Skeletal muscle cell (primary cell): ENCODE measurements around the gene ECHDC3.

Source experiments
- DNase-seq: peaks from one replicate; pipeline ENCODE4 v3.0.0-alpha.2; 2010; ENCODE audit warnings: low read depth
- H3K4me3 ChIP-seq: 2 replicates; pipeline ENCODE4 v1.5.1; 2011; ENCODE audit warnings: low read depth, mild to moderate bottlenecking, control low read depth, low read length, moderate library complexity

Gene ECHDC3

DNA sequence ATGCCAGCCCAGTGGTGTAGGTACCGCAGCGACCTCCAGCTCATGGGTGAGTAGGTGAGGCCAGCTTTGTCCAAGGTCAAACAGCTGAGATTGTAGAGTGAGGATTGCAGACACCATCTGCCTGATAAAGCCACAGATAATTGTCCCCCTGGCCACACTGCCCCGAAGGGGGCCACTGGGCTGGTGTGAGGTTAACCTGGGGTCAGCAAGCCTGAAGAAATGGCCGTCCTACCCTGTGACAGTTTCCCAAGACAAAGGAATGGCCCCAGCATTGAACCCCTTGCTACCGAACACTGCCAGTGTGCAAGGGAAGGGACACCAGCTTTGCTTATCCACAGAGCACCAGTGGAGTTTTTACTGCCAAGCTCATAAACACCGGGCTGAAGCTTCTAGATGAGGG lies 23.0 kb downstream of the ECHDC3 start:
- H3K4me3 ChIP-seq: no peak overlapping the region
- no peak for DNase-seq

DNA sequence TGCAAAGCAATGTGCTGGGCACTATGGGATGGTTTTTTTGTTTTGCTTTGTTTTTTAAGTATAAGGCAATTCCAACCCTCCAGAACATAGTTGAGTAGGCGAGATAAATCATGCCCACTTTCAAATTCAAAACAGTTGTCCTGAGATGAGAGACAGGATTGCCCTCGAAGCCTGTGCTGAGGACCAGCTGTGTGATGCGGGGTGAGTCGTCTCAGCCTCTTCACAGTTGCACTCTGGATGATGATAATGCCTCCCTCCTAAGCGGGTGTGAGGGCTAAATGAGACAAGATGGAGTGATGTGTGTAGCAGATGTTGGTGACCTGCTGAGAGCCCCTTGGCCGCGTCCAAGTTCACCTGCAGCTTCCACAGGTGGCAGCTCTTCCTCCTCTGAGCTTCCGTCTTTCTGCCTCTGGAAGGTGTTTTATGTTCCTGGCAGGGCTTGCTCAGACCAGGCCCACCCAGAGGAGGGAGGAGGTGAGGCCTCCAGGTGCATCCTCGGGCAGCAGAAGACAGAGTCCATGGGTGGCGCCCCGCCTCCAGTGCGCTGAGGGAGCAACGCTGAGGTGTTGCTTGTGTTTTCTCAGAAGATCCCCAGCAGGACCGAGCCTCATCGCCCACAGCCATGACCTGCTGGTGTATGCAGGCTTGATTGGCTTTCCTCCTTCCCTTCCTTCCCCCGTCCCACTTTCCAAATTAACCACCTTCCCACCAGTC lies 30.6 kb downstream of the ECHDC3 start:
- no peak overlapping the region for H3K4me3 ChIP-seq
- no peak for DNase-seq

DNA sequence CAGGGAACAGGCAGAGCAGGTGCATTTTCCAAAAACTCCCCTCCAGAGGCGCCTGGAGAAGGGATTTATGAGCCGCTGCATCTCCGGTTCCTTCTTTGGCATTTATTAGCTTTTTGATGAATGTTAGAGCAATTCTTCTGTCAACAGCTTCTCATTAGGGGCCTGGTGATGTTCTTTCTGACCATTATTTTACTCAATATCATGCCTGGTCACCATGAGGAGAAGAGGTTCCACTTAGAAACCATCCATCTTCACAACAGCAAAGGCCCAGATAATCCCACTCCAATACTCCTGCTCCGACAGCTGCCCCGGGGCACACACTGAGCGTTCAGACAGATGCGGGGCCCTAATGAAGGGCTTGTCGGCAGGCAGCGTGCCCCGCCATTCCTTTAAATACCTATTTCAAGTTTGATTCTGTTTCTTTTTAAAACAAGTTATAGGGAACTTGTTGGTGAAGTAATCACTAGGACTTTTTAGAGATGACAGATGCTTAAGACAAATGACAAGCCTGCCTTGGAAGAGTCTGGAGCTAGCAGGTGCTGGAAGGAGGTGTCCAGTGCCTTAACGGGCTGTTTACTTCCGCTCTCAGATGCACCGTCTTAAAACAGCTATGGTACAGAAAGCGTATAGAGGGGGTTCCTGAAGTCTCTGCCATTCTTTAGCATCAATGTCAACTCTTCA lies 31.7 kb downstream of the ECHDC3 start:
- DNase-seq: no peak
- H3K4me3 ChIP-seq: no peak overlapping the region

DNA sequence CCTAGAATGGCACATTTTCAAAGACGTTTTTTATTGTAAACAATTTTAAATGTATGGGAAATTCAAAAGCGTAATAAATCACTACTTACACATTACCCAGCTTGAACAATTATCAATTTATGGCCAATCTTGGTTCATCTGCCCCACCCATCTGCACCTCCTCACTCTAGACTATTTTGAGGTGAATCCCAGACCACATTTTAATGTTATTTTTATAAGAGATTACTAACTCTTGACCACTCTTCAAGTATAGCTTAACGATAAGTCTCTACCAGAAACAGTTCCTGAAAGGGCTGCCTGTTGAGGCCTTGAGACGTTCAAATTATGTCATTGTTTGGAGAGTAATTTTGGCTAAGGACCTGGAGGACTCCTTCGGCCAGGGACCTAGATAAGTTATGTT lies 33.2 kb downstream of the ECHDC3 start:
- no peak overlapping the region for H3K4me3 ChIP-seq
- no peak for DNase-seq

DNA sequence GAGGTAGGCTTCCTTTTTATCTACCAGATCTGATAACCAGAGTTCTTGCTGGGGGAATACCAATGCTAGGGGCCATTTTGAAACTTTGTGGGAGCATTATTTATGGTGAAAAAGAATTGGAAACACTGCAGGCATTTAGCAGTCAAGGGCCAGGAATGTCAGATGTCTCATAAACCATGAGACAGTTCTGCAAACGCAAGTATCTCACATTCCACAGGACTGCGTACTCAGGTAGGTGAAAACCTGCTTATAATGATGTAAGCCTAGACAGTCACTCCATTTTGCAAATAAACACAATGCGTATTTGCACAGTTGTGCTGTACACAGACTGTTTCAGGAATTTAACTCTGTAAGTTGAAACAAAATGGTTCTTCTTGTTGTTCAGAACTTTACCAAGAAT lies 33.9 kb downstream of the ECHDC3 start:
- no peak for DNase-seq
- no peak overlapping the region for H3K4me3 ChIP-seq

DNA sequence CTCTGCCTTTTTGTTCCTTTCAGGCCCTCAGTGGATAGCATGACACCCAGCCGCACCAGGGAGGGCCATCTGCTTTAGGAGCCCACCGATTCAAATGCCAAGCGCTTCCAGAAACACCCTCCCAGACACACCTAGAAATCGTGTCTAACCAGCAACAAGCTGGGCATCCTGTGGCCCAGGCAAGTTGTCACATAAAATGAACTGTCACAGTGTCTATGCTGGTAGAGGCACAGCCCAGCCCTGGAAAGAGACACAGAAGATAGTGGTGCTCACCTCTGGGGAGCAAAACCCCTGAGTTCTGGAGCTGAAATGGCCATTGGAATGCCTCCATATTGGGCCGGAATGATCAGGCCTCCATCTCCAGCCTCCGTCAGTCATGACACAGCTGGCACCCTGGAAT lies 38.9 kb downstream of the ECHDC3 start:
- no peak for DNase-seq
- no peak overlapping the region for H3K4me3 ChIP-seq

DNA sequence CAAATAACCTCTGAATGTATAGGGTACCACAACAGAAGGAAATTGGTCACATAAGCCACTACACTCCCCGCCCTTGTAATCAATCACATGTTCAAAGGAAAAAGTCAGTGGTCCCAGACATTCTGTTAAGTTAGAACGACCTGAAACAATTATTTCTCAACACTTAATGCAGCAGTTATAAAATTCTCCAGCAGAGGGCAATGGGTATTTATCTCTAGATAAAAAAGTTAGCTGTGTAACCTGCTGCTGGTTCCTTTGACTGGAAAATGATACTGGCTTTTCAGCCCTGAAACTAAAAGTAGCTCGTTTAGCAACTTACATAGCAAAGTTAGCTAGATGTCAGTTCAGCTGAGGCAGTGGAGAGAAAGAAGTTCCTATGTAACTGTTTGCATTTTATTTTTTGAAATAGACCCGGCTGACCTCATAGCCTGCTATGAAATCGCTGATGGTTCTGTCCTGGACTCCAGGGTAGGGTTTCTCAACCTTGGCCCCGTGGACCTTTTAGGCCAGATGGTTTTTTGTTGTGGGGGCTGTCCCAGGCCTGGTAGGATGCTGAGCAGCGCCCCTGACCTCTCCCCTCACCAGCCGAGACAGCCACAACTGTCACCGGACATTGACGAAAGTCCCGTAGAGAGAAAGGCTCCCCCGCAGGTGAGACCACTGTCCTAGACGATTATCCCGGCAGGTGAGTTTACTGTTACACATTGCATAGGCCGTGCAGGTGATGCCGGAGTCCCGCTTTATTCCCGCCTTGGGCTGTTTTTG lies 40.8 kb downstream of the ECHDC3 start:
- no peak for DNase-seq
- no peak overlapping the region for H3K4me3 ChIP-seq

DNA sequence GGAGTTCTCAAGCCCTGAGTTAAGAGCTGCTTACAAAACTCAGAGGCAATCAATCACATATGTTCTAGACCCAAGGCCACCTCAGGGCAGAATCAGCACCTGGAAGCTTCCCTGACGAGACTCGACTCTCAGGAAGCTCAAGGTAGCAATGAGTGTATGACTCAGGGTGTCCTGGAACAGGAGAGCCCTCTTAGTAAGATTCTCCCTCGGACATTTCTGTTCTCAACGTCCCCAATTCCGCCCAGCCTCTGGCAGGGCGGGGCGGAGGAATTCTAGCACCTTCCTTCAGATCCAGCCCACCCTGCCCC lies 41.3 kb downstream of the ECHDC3 start:
- no peak for DNase-seq
- H3K4me3 ChIP-seq: no peak overlapping the region

DNA sequence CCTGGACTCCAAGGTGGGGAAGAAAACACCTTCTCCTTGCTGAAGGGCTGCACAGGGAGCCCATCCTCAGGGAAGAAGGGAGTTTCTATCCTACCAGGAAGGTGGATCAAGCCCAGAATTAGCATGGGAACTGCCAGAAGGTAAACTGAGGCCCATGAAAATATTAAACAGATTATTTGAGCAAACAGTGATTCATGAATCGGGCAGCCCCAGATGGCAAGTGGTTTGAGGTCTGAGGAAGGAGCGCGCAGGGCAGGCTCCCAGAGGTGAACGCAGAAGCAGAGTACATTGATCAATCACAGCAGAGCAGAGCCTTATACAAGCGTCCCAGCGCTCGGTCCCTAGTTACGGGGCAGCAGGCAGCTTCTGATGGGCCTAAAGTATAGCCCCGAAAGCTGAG lies 45.2 kb downstream of the ECHDC3 start:
- H3K4me3 ChIP-seq: no peak overlapping the region
- no peak for DNase-seq

DNA sequence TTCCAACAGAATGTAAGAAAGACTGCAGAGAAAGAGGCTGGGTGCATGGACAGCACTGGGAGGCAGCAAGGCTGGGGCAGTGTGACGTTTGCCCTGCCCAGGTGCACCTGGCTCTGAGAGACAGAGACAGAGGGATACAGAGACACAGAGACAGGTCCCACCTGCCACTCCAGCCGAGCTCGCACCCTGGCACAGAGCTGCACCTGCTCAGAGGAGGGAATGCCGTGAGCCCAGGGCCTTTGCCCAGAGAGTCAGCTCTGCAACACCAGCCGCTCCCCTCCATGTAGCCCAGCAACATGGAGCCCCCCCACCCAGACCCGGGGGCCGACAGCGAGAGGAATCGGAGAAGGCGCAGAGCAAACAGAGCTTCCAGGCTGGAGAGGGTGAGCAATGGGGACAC lies 45.7 kb downstream of the ECHDC3 start:
- no peak overlapping the region for H3K4me3 ChIP-seq
- no peak for DNase-seq

DNA sequence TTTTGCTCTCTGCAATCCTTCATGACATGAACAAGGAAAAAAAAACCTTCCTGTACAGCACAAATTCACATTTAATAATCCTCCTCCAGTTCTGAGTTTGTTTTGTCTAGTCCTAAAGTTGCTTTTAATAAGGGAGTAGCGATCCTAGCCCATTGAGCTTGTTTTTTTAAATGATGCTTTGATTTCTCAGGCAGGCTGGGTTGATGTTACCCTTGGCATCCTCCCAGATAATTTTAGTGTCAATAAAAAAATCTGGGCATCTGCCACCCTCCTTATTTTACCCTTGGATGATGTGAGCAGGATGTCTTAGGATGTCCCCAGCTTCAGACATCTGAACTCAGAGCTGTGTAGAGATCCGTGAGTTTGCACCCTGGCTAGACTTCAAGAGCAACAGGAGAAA lies 47.1 kb downstream of the ECHDC3 start:
- no peak for DNase-seq

DNA sequence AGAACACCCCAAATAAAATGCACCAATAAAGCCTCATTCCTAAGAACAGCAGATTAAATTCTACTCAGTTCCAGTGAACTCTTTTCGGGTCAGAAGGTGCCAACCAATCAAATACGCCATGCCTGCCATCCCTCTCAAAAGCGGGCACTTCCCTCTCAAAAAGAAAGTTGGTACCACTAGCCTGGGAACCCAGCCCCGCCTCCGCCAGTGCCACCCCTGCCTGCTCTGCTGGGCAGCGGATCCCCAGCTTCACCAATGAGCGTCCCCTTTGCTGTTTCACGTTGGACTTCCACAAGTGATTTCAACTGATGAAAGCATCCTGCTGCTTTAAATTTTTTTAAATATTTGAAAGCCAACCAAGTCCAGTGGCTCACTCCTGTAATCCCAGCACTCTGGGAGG lies 47.8 kb downstream of the ECHDC3 start:
- no peak for DNase-seq
- H3K4me3 ChIP-seq: no peak overlapping the region

More for the DNA sequence above, 47.1 kb downstream of the ECHDC3 start:
- no peak overlapping the region for H3K4me3 ChIP-seq

DNA sequence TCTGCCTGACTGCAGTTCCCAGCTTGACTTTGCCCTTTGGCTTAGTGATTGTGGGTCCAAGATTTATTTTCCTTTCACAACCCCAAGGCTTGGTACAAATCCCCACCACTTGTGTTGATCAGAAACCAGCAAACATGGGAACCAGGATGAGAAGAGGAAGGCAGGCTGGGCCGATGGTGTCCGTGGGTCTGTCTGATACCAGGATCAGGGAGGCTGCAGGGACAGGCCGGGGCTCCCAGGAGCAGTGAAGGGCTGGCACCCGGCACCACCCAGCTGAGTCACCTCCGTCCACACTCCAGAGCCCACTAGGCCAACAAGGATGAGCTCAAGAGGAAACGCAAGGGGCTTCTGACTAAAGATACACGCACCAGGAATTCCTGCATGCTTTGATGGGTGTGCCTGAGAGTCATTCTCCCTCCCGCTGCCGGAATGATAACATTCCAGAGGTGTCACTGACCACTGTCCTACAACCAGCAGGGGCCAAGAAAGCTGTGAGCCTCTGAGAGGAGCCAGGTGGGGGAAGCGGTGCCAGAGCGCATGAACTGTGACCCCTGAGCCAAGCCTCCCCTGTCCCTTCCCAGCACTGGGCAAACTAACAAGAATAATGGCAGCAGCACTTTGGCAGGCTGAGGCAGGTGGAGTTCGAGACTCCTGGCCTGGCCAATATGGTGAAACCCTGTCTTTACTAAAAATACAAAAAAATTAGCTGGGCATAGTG lies 51.7 kb downstream of the ECHDC3 start:
- H3K4me3 ChIP-seq: no peak overlapping the region
- no peak for DNase-seq

DNA sequence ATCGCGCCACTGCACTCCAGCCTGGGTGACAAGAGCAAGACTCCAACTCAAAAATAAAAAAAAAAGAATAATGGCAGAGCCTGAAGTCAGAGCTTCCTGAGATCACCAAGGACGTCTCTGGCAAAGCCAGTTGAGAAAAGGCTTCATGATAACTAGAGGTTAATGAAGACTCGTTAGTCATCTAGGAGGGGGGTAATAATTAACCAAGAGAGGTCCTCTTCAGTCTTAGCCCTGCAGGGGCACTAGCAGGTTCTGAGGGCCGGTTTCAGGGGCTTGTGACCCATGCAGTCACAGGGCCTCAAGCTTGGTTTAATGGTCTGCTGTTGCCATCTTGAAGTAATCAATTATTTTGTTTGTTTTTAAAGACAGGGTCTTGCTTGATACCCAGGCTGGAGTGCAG lies 52.4 kb downstream of the ECHDC3 start:
- H3K4me3 ChIP-seq: no peak overlapping the region
- no peak for DNase-seq

DNA sequence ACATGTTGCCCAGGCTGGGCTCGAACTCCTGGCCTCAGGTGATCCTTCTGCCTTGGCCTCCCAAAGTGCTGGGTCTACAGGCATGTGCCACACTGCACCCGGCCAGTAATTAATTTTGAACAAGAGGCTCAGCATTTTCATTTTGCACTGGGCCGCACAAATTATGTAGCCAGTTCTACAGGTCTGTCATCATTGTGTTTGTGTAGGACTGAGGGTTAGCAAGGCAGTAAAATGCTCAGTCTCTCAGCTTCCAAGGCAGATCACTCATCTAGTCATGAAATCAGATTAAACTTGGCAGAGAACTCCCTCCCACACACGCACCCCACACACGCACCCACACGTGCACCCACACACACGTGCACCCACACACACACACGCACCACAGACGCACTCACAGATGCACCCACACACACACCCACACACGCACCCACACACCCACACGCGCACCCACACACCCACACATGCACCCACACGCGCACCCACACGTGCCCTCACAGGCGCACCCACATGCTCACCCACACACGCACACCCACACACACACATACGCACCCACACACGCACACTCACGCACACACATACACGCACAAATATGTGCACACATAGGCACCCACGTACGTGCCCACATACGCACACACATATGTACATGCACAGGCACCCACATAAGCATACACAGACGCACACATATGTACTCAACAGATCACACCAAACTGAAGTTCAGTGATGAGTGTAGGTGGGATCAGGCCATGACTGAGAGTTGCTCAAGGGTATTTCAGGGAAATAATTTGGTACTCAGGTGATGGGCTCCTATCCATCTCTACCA lies 53.1 kb downstream of the ECHDC3 start:
- DNase-seq: no peak
- H3K4me3 ChIP-seq: no peak overlapping the region

DNA sequence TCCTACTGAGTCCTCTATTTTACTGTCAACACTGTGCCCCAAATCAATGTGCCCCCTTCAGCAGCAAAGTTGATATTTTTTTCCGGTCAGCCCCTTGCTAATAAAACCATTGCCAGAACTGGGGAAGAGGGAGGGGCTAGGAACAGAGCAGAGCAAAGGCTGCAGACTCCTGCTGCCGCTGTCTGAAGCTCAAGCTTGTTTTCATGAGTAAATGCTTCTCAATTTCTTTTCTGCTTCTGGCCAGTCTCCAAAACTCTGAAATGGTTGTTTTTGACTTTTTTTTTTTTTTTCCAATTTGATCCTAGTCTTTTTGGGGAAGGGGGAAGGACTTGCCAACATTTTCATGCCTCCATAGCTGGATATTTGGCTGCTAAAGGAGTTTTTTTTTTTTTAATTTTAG lies 54.3 kb downstream of the ECHDC3 start:
- DNase-seq: no peak
- H3K4me3 ChIP-seq: no peak overlapping the region

DNA sequence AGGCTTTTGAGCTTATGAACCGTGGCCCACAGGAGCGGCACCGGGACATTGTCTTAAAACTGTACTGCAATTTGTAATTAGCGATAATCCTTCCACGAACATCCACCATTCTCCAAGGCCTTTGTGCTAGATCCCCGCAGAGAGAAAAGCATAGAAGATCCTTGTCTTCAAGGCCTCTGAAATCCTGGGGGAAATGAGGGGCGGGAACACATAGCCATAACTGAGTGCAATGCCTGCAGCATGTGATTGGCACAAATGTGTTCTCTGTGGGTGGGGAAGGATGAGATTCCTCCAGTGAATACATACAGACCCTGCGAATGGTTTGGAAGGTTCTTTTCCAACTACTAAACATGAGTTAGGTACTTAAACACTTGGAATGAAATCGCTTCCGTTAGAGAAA lies 55.1 kb downstream of the ECHDC3 start:
- DNase-seq: no peak
- H3K4me3 ChIP-seq: no peak overlapping the region

DNA sequence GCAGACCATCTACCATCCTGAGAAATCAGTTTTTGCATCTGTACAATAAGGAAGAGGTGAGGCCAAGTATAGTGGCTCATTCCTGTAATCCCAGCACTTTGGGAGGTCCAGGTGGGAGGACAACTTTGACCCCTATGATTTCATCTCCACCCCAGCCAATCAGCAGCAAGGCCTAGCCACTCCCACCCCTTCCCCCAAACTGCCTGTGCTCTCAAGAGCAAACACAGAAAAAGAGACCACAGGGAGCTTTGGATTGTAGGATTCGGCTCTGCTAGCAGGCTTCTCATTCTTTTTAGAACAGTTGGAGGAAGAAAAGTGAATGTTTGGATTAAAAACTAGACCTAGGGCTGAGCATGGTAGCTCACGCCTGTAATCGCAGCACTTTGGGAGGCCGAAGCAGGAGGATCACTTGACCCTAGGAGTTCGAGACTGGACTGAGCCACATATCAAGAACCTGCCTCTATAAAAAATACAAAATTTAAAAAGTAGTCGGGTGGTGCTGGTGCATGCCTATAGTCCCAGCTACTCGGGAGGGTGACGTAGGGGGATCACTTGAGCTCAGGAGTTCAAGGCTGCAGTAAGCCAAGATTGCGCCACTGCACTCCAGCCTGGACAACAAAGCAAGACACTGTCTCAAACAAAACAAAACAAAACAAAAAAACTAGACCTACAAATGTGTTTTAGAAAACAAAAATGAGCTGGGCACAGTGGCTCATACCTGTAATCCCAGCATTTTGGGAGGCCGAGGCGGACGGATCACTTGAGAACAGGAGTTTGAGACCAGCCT lies 55.9 kb downstream of the ECHDC3 start:
- no peak for DNase-seq
- no peak overlapping the region for H3K4me3 ChIP-seq
